GM19468 (cell line): Measurements from ENCODE around the gene LMOD2.

Experiments used
- ATAC-seq: cut with Tn5 transposase; IDR thresholded peaks from one replicate; pipeline ENCODE4 v1.9.1; 2021; ENCODE audit warnings: mild to moderate bottlenecking, moderate library complexity, moderate number of reproducible peaks; ENCODE audit not compliant: unreplicated experiment; ENCODE audit errors: extremely low read depth

The LMOD2 gene

GRCh38 chr7:123665896-123666295, 10.2 kb downstream of the LMOD2 start:
- no peak for ATAC-seq

- no peak for ATAC-seq
Observed at GRCh38 chr7:123666492-123666891, 10.8 kb downstream of the LMOD2 start.

GRCh38 chr7:123669485-123669884, 13.8 kb downstream of the LMOD2 start:
- no peak for ATAC-seq

- ATAC-seq = no peak
Observed at GRCh38 chr7:123673137-123673732, 17.6 kb downstream of the LMOD2 start.

- no peak for ATAC-seq
Observed at GRCh38 chr7:123673752-123674398, 18.2 kb downstream of the LMOD2 start.

GRCh38 chr7:123674399-123675180, 18.9 kb downstream of the LMOD2 start:
- no peak for ATAC-seq

GRCh38 chr7:123675181-123675473, 19.5 kb downstream of the LMOD2 start:
- ATAC-seq = no peak

- no peak for ATAC-seq
Observed at GRCh38 chr7:123677061-123677715, 21.5 kb downstream of the LMOD2 start.

- no peak for ATAC-seq
Observed at GRCh38 chr7:123679614-123680013, 23.9 kb downstream of the LMOD2 start.

GRCh38 chr7:123680580-123680979, 24.9 kb downstream of the LMOD2 start:
- no peak for ATAC-seq

- ATAC-seq = no peak
Observed at GRCh38 chr7:123681561-123681960, 25.9 kb downstream of the LMOD2 start.

GRCh38 chr7:123682690-123683089, 27.0 kb downstream of the LMOD2 start:
- ATAC-seq = no peak

GRCh38 chr7:123687161-123687560, 31.5 kb downstream of the LMOD2 start:
- ATAC-seq = no peak

- ATAC-seq = no peak
Observed at GRCh38 chr7:123687727-123688126, 32.1 kb downstream of the LMOD2 start.

- ATAC-seq = no peak
Observed at GRCh38 chr7:123689250-123689649, 33.6 kb downstream of the LMOD2 start.

GRCh38 chr7:123690550-123690949, 34.9 kb downstream of the LMOD2 start:
- no peak for ATAC-seq

- no peak for ATAC-seq
Observed at GRCh38 chr7:123692471-123692877, 36.8 kb downstream of the LMOD2 start.

- no peak for ATAC-seq
Observed at GRCh38 chr7:123695944-123696677, 40.4 kb downstream of the LMOD2 start.

- ATAC-seq = no peak
Observed at GRCh38 chr7:123705211-123705901, 49.7 kb downstream of the LMOD2 start.

- ATAC-seq = no peak
Observed at GRCh38 chr7:123709525-123709924, 53.9 kb downstream of the LMOD2 start.
